ENCODE measurements around the gene PIGQ.
A peak's percentile ranks its signal among the peaks of the same experiment; 100 is the strongest.

Gene PIGQ

DNA sequence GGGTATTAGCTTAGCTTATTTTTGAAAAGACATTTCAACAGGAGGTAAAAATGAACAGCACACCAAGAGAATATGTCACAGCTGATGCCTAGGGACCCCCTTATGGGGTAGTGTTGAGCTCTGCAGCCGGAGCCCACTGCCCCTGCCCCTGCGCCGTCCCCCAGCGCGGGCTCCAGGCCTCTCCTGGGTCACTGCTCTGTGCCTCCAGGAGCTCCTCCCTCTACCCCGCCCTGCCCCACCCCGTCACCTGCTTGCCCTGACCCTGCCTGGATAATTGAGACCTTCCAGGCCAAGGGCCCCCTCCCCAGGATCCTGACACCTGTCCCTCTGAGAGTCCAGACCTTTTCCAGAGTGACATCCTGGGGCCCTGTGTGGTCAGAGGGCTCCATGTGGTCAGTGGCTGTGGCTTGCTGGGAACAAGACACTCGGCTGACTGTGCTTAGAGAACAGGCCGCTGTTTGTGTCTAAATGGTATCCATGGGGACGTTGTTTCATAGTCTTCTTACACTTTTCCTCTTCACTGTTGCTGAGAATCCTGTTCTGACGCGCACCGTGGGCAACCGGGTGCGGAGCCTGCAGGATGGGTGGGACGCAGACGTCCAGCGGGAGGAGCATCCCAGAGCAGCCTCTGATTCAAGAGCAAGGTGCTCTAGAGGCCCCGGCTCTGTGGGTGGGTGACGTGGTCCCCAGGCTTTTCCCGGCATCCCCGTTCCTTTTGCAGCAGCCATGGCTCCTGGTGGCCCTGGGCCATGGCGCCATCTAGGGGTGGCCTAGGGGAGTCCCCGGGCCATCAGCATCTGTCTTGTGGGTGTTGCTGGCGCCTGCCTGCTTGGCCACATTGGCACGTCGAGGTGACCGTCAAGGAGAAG is 41.0 kb downstream of the PIGQ start:
- peak; percentile 44 to 65 for DNase-seq

DNA sequence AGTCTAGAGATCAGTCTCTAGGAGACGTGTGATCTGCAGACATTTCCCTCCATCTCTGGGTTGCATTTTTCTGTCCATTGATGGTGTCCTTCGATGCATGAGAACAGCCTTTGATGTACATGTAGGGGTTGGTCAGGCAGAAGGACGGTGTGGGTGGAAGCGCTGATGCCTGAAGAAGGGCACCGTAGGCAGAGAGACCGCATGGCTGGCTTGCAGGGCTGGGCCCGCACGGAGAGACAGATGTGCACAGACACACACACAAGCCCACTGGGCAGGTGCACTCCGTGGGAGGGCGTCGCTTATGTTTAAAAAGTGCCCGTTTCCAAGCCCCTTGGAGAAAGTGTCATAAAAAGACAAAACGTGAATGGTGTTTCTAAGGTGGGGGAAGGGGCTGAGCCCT is 45.4 kb downstream of the PIGQ start:
- DNase-seq, result no peak

DNA sequence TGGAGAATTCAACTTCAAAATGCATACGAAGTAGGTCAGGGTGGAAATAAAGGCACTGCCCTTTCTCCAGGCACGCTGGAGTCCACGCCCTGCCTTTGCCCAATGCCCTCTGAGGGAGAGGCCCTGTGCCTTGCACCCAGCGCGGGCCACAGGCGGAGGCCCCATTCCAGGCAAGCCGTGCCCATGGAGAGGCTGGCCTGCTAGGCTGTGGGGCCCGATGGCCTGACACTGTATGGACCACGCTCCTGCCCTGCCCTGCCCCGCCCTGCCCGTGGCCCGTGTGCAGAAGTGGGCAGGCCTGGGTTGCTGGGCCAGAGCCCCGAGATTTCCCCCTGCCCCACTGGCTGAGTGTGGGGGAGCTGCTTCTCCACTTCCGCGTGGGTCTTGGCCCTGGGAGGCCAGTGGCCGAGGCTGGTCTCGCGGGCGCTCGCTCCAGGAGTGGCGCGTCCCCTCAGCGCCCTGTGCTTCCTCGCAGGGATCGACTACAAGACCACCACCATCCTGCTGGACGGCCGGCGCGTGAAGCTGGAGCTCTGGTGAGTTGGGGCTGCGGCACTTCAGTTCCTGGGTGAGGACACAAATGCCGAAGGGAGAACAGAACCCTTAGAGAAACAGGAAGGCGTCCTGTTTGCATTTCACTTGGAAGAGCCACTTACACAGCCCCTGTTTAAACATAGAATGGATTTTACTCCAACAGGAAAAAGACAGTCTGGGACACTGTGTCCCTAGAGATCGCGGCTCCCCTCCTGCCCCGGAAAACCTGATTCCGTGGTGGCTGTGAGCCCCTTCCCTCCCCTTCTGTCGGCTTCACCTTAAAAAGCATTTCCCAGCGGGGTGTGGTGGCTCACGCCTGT is 47.2 kb downstream of the PIGQ start:
- DNase-seq, result no peak

DNA sequence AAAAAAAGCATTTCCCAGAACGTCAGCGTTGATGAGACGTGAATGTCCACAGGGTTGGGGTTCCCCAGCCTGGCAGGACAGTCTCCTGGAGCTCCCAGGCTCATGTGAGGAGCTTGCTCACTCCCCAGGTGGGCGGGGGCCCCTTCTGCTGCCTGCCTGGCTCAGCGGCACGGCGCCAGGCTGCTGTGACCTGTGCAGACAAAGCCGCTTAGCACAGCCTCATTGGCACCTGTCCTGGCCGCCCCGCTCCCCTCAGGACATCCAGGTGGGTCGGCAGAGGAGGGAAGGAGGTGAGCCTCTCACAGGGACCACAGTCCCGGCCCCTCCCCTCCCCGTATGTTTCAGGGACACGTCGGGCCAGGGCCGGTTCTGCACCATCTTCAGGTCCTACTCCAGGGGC is 48.1 kb downstream of the PIGQ start:
- DNase-seq, result no peak

DNA sequence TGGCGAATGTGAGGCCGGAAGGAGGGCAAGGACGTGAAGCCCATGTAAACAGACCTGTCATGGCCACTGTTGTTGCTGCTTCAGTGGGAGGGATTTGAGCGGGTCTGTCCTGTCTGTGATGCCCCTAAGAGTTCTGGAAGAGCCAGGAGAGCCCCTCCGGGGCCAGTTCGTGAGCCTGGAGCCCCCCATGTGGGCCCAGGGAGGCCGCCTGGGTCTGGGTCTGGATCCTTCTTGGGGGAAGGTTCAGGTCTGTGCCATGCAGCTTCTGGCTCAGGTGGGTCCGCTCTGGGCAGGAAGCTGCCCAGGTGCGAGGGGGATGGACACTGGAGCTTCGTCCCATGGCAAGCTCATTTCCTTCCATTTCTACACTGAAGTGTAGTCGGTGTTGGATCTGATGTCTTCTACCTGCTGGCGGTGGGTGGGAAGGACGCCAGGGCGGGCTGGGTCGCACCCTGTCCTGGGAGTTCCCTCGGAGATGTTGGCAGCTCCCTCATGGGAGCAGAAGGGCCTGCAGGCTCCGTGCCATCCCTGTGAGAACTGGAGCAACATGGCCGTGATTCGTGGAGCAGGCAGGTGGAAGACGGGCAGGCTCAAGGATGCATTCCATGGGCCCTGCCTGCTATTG is 49.8 kb downstream of the PIGQ start:
- DNase-seq, result no peak

DNA sequence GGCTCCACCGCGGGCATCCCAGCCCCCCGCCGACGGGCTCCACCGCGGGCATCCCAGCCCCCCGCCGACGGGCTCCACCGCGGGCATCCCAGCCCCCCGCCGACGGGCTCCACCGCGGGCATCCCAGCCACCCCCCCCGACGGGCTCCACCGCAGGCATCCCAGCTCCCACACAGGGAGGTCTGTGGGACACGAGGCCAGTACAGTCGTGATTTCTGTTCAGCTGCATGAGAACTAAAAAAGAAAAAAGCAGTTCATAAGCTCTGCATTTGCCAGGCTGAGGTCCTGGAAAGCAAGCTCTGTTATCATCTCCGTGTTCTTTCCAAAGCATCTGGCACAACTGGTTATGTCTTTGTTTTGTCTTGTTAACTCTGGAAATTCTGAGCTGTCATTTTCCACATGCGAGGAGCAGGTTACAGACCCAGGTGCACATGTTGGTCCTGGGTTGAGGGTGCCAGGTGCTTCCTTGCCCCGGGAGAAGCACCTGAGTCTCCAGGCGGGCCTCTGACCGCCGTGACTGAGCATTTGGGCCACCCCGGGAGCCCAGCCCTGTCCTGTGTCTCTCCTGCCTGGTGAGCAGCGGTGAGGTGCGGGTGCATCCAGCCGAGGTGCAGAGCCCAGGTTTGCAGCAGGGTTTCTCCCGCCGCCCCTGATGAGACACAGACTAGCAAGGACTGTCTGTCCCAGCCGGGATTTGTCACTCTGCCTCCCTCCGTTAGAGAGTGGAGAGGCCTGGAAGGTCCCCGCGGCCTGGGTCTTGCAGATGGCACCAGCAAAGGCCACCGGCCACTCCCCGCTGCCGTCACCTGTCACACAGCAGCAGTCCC is 51.1 kb downstream of the PIGQ start:
- DNase-seq, result no peak

DNA sequence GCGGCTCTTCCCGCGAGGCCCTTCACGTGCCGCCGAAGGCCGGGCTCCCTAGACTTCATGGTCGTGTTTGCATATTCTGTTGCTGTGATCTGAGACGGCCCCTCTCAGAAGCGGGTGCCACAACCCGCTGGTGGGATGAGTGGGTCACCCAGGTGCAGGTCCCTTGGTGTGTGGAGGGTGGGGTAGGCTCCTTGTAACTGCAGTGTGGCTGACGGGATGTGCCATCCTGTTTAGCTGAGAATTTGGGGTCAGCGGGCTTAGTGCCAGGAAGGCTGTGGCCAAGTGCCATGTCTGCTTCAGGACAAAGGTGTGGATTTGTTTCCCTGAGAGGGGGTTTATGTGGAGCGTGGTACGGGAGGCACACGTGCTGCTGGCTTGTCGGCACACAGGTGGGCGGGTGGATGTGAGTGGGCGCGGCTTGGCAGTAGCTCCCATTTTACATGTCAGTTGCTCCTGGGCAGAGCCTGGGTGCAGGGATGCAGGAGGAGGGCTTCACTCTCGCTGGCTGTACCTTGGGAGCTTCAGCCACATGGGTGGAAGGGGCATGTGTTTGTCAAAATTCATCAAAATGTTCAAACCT is 51.8 kb downstream of the PIGQ start:
- DNase-seq, result no peak

DNA sequence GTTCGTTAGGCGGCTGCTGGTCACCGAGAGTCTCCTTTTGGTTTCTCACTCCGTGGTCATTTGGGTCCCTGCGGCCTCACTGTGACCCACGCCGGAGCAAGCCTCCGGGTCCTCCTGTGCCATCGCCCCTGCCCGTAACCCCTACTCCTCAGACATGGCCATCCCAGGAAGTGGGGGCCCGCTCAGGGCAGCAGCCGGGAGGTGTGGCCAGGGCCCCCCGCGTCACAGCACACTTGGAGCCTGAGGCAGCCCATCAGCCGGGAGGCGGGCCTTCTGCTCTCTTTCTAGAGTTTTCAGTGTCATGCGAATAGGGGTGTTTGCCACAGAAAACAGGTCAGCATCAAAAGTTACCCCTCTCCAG is 53.1 kb downstream of the PIGQ start:
- no peak for DNase-seq

DNA sequence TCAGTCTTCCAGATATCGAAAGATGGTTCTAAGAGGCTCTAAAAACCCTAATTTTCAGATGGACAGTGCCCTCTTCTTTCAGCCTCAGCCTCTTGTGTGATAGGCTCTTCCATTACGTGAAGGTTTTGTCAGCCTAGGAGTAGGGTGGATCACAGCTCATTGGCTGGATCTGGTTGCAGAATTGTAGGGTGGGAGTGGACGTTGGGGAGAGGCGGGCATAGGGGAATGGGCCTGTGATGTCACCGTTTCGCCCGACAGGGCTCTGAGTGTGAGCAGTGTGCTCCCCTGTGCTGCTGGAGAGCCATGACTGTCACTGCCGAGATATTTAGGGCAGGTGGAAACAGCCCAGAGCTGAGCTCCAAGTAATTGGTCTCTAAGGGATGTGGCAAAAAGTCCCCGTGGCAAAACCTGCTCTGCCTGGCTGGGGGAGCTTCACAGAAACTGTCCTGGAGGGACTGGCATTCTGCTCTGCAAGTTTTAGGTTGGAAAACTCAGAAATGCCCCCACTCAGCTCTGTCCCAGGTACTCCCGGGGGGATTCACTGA is 54.8 kb downstream of the PIGQ start:
- no peak for DNase-seq

DNA sequence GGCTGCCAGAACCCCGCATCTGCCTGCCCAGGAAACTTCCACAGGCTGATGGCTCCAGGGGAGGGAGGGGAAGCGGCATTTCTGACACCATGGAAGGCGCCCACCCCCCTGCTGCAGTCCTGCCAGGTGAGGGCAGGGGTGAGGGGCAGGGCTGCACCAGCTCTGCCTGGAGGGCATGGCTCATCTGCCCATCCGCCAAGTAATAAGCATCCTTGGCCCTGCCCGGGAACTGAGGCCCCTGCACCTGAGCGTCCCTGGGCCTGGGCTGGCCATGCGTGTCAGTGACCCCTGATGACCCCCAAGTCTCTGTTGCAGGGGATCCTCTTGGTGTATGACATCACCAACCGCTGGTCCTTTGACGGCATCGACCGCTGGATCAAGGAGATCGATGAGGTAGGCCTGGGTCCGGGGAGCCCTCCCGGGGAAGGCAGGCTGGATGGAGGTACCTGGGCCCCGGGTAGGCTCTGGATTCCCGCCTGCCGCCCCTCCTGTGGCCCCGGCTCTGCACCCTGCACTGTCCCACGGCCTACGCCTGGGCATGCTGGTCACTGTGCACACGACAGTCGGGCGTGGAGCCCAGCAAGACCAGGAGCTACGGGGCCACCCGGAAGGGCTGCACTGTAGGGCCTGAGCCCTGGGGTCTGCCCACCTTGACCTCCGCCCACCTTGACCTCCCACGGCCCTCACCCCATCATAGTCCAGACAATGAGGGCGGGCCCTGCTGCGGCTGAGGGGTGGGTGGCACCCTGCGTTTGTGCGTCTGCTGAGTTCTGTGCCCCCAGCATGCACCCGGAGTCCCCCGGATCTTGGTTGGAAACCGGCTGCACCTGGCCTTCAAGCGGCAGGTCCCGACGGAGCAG is 55.6 kb downstream of the PIGQ start:
- no peak for DNase-seq

DNA sequence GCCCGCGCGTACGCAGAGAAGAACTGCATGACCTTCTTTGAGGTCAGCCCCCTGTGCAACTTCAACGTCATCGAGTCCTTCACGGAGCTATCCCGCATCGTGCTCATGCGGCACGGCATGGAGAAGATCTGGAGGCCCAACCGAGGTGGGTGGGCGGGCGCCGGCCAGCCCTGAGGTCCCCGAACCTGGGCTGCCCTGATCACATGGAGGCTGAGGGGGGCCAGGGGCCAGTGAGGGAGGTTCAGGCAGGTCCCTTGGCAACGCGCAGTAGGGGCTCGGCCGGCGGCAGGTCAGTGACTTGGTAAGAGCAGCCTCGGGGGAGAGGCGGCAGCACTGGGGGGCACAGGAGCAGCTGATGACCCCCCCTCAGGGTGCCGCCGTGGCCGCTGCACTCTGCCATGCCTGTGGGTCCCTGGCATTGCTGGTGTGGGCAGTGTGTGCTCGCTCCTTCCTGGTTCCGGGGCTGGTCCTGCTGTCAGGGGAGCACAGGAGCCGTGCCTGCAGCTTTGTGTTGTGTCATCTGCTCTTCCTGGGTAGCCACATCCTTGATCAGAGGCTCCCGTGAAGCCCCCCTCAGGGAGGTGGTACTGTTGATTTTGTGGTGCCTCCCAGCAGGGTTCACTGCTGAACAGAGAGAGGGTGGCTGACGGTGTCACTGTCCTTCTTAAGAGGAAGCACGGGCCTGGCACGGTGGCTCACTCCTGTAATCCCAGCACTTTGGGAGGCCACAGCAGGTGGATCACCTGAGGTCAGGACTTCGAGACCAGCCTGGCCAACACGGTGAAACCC is 56.4 kb downstream of the PIGQ start:
- no peak for DNase-seq

DNA sequence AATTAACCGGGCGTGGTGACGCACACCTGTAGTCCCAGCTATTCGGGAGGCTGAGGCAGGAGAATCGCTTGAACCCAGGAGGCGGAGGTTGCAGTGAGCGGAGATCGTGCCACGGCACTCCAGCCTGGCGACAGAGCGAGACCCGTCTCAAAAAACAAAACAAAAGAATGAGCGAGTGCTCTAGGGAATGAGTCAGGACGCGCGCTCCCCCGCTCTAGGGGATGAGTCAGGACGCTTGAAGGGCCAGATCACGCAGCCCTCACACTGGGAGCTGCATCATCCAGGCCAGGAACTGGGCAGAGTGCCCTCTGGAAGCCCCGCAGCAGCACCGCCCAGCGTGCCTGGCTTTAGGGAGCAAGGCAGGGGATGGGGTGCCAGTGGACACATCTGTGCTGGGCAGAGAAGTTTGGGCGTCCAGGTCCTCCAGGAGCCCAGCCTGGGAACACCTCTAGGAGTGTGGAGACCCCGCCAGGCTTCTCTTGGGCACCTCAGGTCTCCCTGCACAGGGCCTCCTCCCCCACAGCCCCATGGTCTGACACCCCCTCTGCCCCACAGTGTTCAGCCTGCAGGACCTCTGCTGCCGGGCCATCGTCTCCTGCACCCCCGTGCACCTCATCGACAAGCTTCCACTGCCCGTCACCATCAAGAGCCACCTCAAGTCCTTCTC is 57.2 kb downstream of the PIGQ start:
- no peak for DNase-seq

DNA sequence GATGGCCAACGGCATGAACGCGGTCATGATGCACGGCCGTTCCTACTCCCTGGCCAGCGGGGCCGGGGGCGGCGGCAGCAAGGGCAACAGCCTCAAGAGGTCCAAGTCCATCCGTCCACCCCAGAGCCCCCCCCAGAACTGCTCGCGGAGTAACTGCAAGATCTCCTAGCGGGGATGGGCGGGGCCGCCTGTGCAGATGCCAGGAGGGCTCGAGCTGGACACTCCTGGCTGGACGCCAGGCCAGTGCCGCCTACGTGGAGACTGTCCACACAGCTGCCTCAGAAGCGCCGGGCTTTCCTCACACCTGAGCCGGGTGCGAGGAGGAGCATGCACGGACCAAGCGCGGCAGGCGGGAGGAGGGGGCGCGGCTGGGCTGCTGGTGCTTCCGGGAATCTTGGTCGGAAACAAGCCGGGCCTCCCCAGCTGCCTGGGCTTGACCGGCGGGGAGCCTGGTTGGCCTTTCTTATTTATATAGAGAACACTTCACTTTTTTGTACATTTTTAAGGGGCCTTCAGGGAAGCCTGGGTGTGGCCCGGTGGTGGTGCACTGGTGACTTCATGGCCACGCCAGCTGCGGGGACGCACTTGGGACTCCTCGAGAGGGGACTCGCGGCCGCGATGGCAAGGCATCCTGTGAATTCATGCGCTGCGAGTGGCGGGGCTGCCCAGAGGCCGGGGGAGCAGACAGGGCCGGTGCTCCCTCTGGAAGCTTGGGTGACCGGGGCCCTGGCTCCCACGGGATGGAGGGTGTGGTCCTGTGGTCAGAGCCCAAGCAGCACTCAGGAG is 57.9 kb downstream of the PIGQ start:
- DNase-seq, result no peak

DNA sequence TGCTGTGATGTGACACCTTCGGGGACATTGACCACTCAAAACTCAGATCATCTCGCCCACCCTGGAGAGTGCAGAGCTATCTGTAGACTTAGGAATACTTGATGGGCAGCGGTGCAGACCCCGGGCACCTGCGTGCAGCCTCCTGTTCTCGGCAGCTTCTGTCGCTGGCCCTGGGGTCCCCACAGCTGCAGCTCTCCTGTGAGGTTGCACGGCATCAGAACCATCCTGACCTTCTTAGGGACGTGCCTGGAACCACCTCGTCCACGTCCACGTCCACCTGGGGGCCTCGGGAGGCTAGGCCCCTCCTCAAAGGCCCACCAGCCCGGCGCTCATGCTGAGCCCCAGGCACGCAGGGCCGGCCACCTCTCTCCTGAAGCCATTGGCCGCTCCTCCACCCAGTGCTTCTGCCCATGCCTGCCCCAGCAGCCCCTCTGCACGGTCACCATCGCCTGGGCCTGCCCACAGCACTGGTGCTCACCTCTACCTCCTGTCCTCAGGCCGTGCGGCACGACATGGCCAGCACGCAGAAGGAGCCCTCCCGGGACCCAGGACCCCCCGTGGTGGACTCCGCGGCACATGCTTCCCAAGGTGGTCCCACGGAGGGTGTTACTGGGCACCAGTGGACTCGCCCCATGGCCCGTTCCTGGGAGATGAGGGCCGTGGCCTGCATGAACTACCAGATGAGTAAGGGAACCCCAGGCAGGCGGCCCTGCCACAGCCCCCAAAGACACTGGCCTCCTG is 58.7 kb downstream of the PIGQ start:
- no peak for DNase-seq

DNA sequence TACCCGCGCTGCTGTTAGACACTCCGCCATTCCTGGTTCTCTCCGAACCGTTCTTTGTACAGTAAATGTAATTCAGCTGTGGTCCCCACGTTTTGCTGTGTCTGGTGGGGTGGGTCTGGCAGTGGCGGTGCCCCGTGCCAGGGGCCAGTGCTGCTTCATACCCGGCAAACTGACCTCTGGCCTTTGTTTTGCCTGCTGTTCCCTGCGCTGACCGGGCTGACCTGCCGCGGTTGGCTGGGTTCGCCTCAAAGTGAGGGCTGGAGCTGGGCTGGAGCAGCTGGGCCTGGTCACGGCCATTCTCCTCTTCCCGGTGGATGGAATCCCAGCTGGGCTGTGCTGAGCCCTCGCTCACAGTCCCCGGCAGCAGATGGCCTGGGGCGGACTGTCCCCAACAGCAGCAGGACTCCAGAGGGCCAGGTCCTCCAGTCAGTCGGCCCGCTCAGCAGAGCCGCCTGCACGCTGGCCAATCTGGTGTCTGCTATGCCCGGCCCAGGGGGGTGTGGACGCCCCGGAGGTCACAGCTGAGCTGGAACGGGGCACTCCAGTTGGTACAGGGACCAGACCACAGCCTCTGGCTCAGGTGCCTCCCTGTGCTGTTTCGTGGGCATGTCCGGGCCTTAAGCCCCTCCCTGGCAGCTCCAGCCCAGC is 59.5 kb downstream of the PIGQ start:
- no peak for DNase-seq

DNA sequence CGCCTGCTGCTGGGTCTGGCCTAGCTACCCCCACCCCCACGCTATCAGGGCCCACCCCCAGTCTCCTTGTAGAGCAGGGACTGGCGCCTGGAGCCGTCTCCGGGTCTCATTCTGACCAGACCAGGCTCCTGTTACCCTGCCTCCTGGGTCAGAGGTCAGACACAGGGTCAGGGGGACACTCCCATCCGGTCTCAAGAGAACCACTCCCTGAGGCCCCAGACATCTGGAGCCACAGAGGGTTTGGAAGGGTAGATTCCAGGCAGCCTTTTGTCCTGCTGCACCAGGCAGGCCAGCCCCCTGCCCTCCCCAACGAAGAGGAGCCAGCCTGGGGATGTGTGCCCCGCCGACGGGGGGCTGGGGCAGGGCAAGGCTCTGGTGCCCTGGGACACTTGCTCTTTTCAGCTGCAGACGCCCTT is 60.1 kb downstream of the PIGQ start:
- no peak for DNase-seq

DNA sequence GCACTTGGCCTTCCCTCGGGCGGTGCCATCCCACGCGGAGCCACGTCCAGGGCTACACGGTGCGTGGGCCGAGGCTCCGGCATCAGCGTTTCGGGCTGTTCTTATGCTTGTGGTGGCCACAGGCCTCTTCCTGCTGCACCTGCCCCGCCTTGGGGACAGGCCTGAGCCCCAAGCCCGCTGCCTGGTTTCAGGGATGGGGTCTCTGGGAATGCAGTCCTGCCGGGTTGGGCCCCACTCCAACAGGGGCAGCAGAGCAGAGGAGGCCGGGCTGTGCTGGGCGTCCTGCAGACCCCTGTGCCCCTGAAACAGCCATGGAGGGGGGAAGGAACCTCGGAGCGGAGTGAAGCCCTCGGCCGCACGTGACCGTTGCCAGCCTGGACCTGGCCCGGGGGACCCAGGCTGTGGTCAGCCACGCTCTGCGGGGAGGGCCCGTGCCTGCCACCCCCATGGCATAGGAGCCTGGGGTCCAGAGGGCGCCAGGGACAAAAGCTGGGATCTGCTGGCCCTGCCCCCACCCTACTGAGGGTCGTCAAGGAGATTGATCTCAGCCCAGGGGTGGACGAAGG is 60.6 kb downstream of the PIGQ start:
- DNase-seq, result no peak
